Liver (tissue), 9 donors: ENCODE results near the gene CYFIP2. TPM values are rescaled to one million over a fixed set of nuclear protein-coding genes. Genes with fewer than 3 reads are reported as not detected.

Experiments
- DNase-seq: peaks from one replicate; pipeline ENCODE4 v3.0.0-alpha.2; 2017; ENCODE audit warnings: low spot score
- H3K27ac ChIP-seq, 2 donors: one replicate each; pipeline ENCODE4 v1.7.0; 2013; ENCODE audit warnings: inconsistent platforms in 2 of 2, low read length in 2 of 2, control low read depth in 1 of 2, low read depth in 1 of 2, mild to moderate bottlenecking in 1 of 2
- H3K27me3 ChIP-seq, 4 donors: one replicate each; pipeline versions ENCODE4 v1.6.1 to v1.7.0; 2013; ENCODE audit warnings: low read length in 3 of 4, inconsistent platforms in 1 of 4, mild to moderate bottlenecking in 1 of 4, moderate library complexity in 1 of 4; ENCODE audit not compliant: control insufficient read depth in 4 of 4, insufficient read depth in 4 of 4
- H3K36me3 ChIP-seq, 4 donors: one replicate each; pipeline versions ENCODE4 v1.6.1 to v1.7.0; 2013; ENCODE audit warnings: low read length in 3 of 4, mild to moderate bottlenecking in 3 of 4, low read depth in 1 of 4, moderate library complexity in 1 of 4; ENCODE audit not compliant: control insufficient read depth in 4 of 4, insufficient read depth in 3 of 4
- H3K4me1 ChIP-seq, 4 donors: one replicate each; pipeline versions ENCODE4 v1.6.1 to v1.7.0; 2013; ENCODE audit warnings: low read length in 3 of 4, mild to moderate bottlenecking in 3 of 4, moderate library complexity in 1 of 4; ENCODE audit not compliant: control insufficient read depth in 4 of 4, insufficient read depth in 4 of 4
- H3K4me3 ChIP-seq, 3 donors: one replicate each; pipeline versions ENCODE4 v1.6.1 to v1.7.0; 2013; ENCODE audit warnings: low read length in 3 of 3, control low read depth in 1 of 3, low read depth in 1 of 3, mild to moderate bottlenecking in 1 of 3
- H3K9ac ChIP-seq, 2 donors: one replicate each; pipeline ENCODE4 v1.7.0; 2013; ENCODE audit warnings: low read length in 2 of 2, mild to moderate bottlenecking in 2 of 2, moderate library complexity in 2 of 2, control low read depth in 1 of 2, low read depth in 1 of 2
- H3K9me3 ChIP-seq, 4 donors: one replicate each; pipeline versions ENCODE4 v1.6.1 to v1.7.0; 2013; ENCODE audit warnings: low read length in 3 of 4; ENCODE audit not compliant: control insufficient read depth in 4 of 4
- EGR1 ChIP-seq, 2 donors: IDR thresholded peaks; 2 replicates each; pipeline ENCODE4 v1.6.1; 2016 to 2018; ENCODE audit warnings: antibody characterized with exemption in 2 of 2, low read depth in 2 of 2
- HNF4A ChIP-seq, 2 donors: conservative IDR thresholded peaks; 2 replicates each; pipeline ENCODE4 v1.6.1; 2016; ENCODE audit warnings: antibody characterized with exemption in 2 of 2, mild to moderate bottlenecking in 2 of 2
- HNF4G ChIP-seq: IDR thresholded peaks from 2 replicates; pipeline ENCODE4 v1.6.1; 2016; ENCODE audit warnings: antibody characterized with exemption
- JUND ChIP-seq, 2 donors: IDR thresholded peaks; 2 replicates each; pipeline ENCODE4 v1.6.1; 2016; ENCODE audit warnings: antibody characterized with exemption in 2 of 2
- NR2F2 ChIP-seq: IDR thresholded peaks from 2 replicates; pipeline ENCODE4 v1.6.1; 2016; ENCODE audit warnings: antibody characterized with exemption
- RAD21 ChIP-seq, 2 donors: IDR thresholded peaks; 2 replicates each; pipeline ENCODE4 v1.6.1; 2016; ENCODE audit warnings: antibody characterized with exemption in 2 of 2, mild to moderate bottlenecking in 2 of 2
- RXRA ChIP-seq, 2 donors: IDR thresholded peaks; 2 replicates each; pipeline ENCODE4 v1.6.1; 2017 to 2018; ENCODE audit warnings: antibody characterized with exemption in 2 of 2, mild to moderate bottlenecking in 1 of 2
- SP1 ChIP-seq: IDR thresholded peaks from 2 replicates; pipeline ENCODE4 v1.6.1; 2018; ENCODE audit warnings: antibody characterized with exemption, mild to moderate bottlenecking
- YY1 ChIP-seq: IDR thresholded peaks from 2 replicates; pipeline ENCODE4 v1.6.1; 2016; ENCODE audit warnings: antibody characterized with exemption, mild to moderate bottlenecking
- WGBS: extraction: QIAGEN DNeasy Blood & Tissue Kit; methylation state at CpG from one replicate; pipeline ENCODE4 v1.1.7; 2013; 5-methylcytosine and 5-hydroxymethylcytosine counted together
- polyA plus RNA-seq, 2 donors: library from polyadenylated mRNA; stranded (reverse) in 1 of 2; unstranded in 1 of 2; fragments of 200-250 nt in 1 of 2; fragments of >200 nt in 1 of 2; fragmentation: Nextera tagmentation in 1 of 2; extraction: Ambion mirVana in 1 of 2; gene quantifications; one replicate each; pipeline versions ENCODE4 v1.2.1 to v1.2.3, GENCODE V29; 2013 to 2015
- total RNA-seq, 2 donors: library from RNA; depleted of rRNA; stranded (reverse); fragments of >200 nt; gene quantifications; one replicate each; pipeline ENCODE4 v1.2.3, GENCODE V29; 2014
- TF ChIP-seq, protein P1 (sequence below): fragments of 150-350 bp; IDR thresholded peaks from 2 replicates; pipeline ENCODE4 v1.5.1; 2017; ENCODE audit warnings: improper control_type of control experiment, low read depth, low read length; ENCODE audit not compliant: missing input control
- TF ChIP-seq, protein P2 (sequence below): IDR thresholded peaks from 2 replicates; pipeline ENCODE4 v1.6.1; 2016; ENCODE audit warnings: antibody characterized with exemption, mild to moderate bottlenecking
- donor health status: healthy.
- donor health status: healthy.
- donor health status: healthy.
- donor health status: healthy.
- donor health status: healthy.

CYFIP2 gene
- total and polyA plus RNA-seq, 4 donors, result 12.6 to 38.9 (median 28.2) TPM

DNA sequence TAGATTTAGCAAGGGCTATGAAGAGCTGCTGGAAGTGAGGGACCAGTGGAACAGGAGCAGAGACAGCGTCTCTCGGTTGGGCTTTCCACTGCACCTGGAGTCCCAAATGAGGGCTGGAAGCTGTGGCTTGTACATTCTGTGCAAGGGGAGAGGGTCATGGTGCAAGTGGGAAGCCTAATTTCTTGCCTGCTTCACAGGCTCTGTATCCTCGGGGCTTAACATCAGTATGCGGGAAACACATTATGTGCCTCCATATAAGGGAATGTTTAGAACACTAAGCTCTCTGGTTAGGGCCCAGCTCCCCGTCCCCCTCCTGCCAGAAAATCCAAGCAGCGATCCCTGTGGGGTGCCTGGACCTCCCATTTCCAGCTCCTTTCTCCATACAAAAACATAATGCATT is 105.0 kb downstream of the CYFIP2 start (continued):
- TF ChIP-seq, protein P1, sequence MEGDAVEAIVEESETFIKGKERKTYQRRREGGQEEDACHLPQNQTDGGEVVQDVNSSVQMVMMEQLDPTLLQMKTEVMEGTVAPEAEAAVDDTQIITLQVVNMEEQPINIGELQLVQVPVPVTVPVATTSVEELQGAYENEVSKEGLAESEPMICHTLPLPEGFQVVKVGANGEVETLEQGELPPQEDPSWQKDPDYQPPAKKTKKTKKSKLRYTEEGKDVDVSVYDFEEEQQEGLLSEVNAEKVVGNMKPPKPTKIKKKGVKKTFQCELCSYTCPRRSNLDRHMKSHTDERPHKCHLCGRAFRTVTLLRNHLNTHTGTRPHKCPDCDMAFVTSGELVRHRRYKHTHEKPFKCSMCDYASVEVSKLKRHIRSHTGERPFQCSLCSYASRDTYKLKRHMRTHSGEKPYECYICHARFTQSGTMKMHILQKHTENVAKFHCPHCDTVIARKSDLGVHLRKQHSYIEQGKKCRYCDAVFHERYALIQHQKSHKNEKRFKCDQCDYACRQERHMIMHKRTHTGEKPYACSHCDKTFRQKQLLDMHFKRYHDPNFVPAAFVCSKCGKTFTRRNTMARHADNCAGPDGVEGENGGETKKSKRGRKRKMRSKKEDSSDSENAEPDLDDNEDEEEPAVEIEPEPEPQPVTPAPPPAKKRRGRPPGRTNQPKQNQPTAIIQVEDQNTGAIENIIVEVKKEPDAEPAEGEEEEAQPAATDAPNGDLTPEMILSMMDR, result no peak

DNA sequence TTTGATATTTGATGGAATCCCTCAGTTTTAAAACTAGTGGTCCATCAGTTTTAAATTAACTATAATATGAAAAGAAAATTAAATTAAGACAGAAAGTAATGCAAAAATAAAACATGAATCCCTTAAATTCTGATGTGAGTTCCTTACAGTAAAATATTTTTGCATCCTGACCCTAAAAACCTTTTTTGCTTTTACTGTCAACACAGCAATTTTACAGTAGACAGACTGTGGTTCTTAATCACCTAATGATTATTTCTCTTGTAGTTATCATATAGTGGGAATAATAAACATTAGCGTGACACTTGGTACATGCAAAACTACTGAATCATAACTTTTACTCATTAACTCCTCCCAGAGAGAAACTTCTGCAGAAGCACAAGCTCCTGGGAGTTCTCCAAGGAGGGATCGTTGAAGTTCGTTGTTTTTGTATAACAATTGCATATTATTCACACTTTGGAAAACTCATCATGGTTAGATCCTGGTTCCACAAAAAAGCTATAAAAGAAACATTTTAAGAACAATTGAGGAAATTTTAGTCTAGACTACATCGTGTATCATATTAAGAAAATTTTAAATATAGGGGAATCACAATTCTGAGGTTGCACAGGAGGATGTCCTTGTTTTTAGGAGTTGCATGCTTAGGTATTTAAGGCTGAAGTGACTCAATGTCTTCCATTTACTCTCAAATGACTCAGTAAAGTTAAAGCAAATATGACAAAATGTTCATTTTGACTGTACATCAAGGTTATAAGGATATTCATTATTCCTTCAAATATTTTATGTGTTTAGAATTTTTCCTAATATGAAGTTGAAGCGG is 105.9 kb downstream of the CYFIP2 start:
- no peak overlapping the region for H3K27ac ChIP-seq
- DNase-seq, result no peak
- H3K4me1 ChIP-seq, result no peaks in the 10 kb centered on the region
- no peak overlapping the region for H3K9ac ChIP-seq
- no peak overlapping the region for H3K4me3 ChIP-seq
- H3K36me3 ChIP-seq, result peaks cover 0 to 10% (median 3%) of the 10 kb centered on the region in 4 donors
- H3K27me3 ChIP-seq, result no peaks in the 10 kb centered on the region
- WGBS, result 92% methylated on average over 5 of the region's 5 CpGs
- H3K9me3 ChIP-seq, result no peaks in the 10 kb centered on the region
- no peak for TF ChIP-seq HNF4A (conservative IDR thresholded peaks at IDR 0.05)
- TF ChIP-seq, protein P1, result no peak

DNA sequence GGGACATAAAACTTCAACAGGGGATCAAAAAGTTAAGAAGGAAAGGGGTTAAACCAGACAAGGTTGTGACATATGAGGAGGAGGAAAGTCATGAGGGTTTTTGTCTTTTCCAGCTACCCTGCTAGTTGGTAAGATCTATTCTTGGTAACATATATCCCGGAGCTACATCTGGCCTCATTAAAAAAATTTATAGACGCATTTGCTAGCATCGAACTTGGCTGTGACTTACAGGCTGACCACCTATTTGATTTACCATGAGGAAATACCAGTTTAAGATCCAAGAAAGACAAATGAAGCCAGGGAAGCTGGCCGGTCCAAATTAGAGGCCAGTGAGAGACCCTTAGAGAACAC is 106.5 kb downstream of the CYFIP2 start:
- no peak overlapping the region for H3K27ac ChIP-seq
- TF ChIP-seq RAD21 (IDR thresholded peaks at IDR 0.05), result no peak
- TF ChIP-seq HNF4A (conservative IDR thresholded peaks at IDR 0.05), result no peak
- TF ChIP-seq NR2F2, result no peak
- TF ChIP-seq, protein P1, result no peak
- TF ChIP-seq, protein P2, sequence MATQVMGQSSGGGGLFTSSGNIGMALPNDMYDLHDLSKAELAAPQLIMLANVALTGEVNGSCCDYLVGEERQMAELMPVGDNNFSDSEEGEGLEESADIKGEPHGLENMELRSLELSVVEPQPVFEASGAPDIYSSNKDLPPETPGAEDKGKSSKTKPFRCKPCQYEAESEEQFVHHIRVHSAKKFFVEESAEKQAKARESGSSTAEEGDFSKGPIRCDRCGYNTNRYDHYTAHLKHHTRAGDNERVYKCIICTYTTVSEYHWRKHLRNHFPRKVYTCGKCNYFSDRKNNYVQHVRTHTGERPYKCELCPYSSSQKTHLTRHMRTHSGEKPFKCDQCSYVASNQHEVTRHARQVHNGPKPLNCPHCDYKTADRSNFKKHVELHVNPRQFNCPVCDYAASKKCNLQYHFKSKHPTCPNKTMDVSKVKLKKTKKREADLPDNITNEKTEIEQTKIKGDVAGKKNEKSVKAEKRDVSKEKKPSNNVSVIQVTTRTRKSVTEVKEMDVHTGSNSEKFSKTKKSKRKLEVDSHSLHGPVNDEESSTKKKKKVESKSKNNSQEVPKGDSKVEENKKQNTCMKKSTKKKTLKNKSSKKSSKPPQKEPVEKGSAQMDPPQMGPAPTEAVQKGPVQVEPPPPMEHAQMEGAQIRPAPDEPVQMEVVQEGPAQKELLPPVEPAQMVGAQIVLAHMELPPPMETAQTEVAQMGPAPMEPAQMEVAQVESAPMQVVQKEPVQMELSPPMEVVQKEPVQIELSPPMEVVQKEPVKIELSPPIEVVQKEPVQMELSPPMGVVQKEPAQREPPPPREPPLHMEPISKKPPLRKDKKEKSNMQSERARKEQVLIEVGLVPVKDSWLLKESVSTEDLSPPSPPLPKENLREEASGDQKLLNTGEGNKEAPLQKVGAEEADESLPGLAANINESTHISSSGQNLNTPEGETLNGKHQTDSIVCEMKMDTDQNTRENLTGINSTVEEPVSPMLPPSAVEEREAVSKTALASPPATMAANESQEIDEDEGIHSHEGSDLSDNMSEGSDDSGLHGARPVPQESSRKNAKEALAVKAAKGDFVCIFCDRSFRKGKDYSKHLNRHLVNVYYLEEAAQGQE, result no peak
- TF ChIP-seq SP1, result no peak
- no peak for TF ChIP-seq RXRA (IDR thresholded peaks at IDR 0.05)
- no peak for TF ChIP-seq JUND (IDR thresholded peaks at IDR 0.05)
- TF ChIP-seq YY1, result no peak
- no peak for TF ChIP-seq HNF4G
- TF ChIP-seq EGR1 (IDR thresholded peaks at IDR 0.05; ENCODE audit: low read depth in 2 of 2), result no peak
- no peaks in the 10 kb centered on the region for H3K27me3 ChIP-seq
- no peaks in the 10 kb centered on the region for H3K9me3 ChIP-seq
- H3K4me1 ChIP-seq, result no peaks in the 10 kb centered on the region
- WGBS, result 97% methylated on average over 4 of the region's 4 CpGs
- H3K4me3 ChIP-seq, result no peak overlapping the region
- peaks cover 0 to 12% (median 3%) of the 10 kb centered on the region in 4 donors for H3K36me3 ChIP-seq
- H3K9ac ChIP-seq, result no peak overlapping the region
- no peak for DNase-seq
